ENCODE results near the gene MS4A8.
A peak's percentile ranks its signal among the peaks of the same experiment; 100 is the strongest.

The MS4A8 gene

DNA sequence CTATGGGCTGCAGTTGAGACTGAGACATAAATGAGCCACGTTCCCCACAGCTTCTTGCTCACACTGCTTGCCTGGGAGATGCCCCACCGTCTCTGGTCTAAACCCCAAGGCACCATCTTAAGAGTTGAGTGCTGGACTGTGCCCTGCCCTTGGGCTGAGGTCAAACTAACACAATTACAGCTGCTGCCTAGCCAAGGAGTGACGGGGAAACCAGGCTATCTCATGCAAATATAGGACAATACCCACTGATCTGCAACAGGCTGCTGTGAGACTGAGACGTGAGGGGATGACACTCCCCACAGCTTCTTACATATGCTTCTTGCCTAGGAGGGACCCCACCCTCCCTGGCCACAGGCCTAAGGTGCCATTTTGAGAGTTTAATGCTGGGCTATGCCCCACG is 7.8 kb upstream of the MS4A8 start:
- DNase-seq (ENCODE audit: low read depth): no peak
- no peak overlapping the region for H3K4me3 ChIP-seq (ENCODE audit: control insufficient read depth, low read depth, low read length)
- TF ChIP-seq, protein P1, sequence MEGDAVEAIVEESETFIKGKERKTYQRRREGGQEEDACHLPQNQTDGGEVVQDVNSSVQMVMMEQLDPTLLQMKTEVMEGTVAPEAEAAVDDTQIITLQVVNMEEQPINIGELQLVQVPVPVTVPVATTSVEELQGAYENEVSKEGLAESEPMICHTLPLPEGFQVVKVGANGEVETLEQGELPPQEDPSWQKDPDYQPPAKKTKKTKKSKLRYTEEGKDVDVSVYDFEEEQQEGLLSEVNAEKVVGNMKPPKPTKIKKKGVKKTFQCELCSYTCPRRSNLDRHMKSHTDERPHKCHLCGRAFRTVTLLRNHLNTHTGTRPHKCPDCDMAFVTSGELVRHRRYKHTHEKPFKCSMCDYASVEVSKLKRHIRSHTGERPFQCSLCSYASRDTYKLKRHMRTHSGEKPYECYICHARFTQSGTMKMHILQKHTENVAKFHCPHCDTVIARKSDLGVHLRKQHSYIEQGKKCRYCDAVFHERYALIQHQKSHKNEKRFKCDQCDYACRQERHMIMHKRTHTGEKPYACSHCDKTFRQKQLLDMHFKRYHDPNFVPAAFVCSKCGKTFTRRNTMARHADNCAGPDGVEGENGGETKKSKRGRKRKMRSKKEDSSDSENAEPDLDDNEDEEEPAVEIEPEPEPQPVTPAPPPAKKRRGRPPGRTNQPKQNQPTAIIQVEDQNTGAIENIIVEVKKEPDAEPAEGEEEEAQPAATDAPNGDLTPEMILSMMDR (conservative IDR thresholded peaks at IDR 0.05; ENCODE audit: control insufficient read depth, insufficient read depth, low read depth, low read length): no peak

DNA sequence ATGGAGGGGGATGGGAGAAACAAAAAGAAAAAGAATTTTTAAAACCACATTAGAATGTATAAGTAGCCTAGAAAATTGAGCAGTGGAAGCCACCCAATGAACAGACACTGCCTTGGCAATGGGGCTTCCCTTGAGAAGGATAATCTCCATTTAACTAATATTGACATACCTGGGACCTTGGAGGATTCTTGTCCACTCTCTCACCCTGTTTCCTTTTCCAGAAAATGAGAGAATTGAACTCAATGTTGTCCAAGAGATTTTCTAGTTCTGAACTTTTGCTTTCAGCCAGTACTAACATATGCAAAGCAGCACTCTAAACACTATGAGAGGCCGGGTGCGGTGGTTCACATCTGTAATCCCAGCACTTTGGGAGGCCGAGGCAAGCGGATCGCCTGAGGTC is 524 bp downstream of the MS4A8 start:
- no peak for DNase-seq (ENCODE audit: low read depth)
- no peak overlapping the region for H3K4me3 ChIP-seq (ENCODE audit: control insufficient read depth, low read depth, low read length)
- TF ChIP-seq, protein P1 (conservative IDR thresholded peaks at IDR 0.05; ENCODE audit: control insufficient read depth, insufficient read depth, low read depth, low read length): no peak

DNA sequence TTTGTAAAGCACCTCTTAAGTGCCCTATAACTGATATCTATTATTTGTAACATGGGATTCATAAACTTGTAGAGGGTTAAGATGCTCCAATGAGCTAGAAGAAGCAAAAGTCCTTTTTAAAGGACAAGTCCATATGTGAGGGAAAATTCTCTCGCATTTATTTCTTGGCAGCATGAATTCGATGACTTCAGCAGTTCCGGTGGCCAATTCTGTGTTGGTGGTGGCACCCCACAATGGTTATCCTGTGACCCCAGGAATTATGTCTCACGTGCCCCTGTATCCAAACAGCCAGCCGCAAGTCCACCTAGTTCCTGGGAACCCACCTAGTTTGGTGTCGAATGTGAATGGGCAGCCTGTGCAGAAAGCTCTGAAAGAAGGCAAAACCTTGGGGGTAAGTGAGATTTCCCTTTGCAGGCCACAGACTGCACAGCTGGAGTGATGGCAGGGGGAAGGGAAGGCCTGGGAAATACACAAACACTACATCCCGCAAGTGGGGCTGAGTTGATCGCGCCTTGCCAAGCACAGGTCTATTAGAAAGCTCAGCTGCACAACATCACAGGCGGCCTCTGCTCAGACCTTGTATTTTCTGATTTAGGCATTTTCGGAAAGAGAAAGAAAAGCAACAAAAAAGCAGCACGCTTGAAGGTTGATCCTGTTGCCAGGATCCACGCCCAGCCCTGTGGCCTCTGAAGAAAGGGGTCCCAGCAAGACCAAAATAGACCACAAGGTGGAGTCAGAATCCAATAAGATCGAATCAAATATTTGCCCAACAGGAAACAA is 1.5 kb downstream of the MS4A8 start:
- DNase-seq (ENCODE audit: low read depth): peak; percentile 2
- TF ChIP-seq, protein P1 (conservative IDR thresholded peaks at IDR 0.05; ENCODE audit: control insufficient read depth, insufficient read depth, low read depth, low read length): peak; percentile 13
- H3K4me3 ChIP-seq (ENCODE audit: control insufficient read depth, low read depth, low read length): no peak overlapping the region

DNA sequence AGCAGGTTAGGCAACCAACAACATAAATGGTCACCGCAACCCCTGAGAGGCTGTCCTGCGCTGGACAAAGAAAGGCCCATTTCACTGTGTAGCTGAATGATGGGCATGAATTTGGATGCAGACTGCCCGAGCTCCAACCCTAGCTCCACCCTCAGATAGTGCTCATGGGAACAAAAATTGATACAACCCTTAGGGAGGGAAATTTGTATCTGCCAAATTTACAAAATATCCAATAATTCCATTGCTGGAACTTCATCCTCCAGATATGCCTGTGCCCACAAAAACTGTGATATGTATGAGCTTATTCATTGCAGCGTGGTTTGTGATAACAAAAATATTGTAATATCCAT is 2.0 kb downstream of the MS4A8 start:
- no peak for DNase-seq (ENCODE audit: low read depth)
- H3K4me3 ChIP-seq (ENCODE audit: control insufficient read depth, low read depth, low read length): no peak overlapping the region
- TF ChIP-seq, protein P1 (conservative IDR thresholded peaks at IDR 0.05; ENCODE audit: control insufficient read depth, insufficient read depth, low read depth, low read length): no peak

DNA sequence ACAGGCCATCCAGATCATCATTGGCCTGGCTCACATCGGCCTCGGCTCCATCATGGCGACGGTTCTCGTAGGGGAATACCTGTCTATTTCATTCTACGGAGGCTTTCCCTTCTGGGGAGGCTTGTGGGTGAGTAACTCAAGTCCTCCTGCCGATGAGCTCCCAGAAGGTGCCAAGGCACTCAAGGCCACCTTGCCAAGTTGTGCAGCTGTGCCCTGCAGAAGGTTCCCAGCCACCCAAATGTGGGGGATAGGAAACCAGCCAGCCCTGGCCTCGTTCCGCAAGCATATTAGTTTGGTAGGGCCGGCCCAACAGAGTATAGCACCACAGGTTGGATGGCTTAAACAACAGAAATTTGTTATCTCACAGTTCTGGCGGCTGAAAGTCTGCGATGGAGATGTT is 4.0 kb downstream of the MS4A8 start:
- TF ChIP-seq, protein P1 (conservative IDR thresholded peaks at IDR 0.05; ENCODE audit: control insufficient read depth, insufficient read depth, low read depth, low read length): no peak
- no peak overlapping the region for H3K4me3 ChIP-seq (ENCODE audit: control insufficient read depth, low read depth, low read length)
- no peak for DNase-seq (ENCODE audit: low read depth)

DNA sequence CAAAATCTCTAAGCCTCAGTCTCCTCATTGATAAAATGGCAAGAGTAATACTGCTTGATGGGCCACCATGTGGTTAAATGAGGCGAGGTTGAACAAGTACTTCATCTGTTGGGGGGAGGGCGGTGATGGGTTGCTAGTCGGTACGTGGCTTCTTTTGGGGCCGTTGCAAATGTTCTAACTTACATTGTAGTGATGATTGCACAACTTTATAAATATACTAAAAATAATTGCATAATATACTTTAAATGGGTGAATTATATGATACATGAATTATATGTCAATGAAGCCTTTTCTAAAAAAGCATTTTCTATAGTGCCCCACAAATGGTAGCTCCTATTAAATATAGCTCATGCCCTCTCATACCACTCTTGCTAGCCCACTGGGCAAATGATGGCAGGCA is 6.5 kb downstream of the MS4A8 start:
- H3K4me3 ChIP-seq (ENCODE audit: control insufficient read depth, low read depth, low read length): no peak overlapping the region
- DNase-seq (ENCODE audit: low read depth): no peak
- TF ChIP-seq, protein P1 (conservative IDR thresholded peaks at IDR 0.05; ENCODE audit: control insufficient read depth, insufficient read depth, low read depth, low read length): no peak

Measured in fibroblast of mammary gland (primary cell).